NCI-H2196 (cell line): Measurements from ENCODE around the gene USP48.
"Not testable (repeated sequence)": the region's sequence is repeated elsewhere in the genome, so short reads cannot be mapped to it uniquely, and the experiment has no call there.

Experiments
- DNase-seq: peaks from one replicate; lab custom pipeline; 2025; ENCODE audit not compliant: unreplicated experiment; lab: John Stamatoyannopoulos, UW

The USP48 gene

GRCh38 chr1:21641076-21641475 lies 141.9 kb downstream of the USP48 start:
- no peak for DNase-seq

DNA sequence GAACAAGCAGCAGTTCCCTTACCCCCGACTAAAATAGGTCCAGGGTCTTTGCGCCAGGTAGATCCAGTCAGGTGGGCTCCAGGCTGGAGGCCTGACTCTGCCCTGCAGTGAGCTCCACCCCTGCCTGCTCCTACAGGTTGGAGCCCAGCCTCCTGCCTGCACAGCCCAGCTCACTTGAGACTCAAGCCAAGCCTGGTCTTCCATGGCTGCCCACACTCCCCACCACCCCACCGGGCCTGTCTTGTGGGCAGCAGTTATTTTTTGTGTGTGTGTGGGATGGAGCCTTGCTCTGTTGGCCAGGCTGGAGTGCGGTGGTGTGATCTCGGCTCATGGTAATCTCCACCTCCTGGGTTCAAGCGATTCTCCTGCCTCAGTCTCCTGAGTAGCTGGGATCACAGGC lies 142.3 kb downstream of the USP48 start:
- no peak for DNase-seq

GRCh38 chr1:21639594-21640041 lies 143.3 kb downstream of the USP48 start:
- no peak for DNase-seq

GRCh38 chr1:21638531-21639341 lies 144.2 kb downstream of the USP48 start:
- DNase-seq, result peak; percentile 58

GRCh38 chr1:21637514-21637913 lies 145.4 kb downstream of the USP48 start:
- no peak for DNase-seq

DNA sequence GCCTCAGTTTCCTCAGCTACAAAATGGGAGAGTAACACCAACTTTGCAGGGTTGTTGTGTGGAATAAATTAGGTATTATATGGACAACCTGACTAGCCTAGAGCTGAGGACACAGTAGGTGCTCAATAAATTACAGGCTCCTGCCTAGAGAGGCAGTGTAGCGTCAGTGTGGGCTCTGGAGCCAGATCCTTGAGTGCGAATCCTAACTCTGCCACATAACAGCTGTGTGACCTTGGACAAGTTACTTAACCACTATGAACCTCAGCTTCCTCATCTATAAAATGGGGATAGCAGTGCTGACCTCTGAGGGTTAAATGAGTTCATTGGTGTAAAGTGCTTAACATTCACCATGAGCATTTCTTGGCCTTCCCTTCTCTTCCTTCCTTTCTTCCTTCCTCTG lies 146.9 kb downstream of the USP48 start:
- no peak for DNase-seq

- DNase-seq, result peak; percentile 80
These were observed 148.0 kb downstream of the USP48 start for GRCh38 chr1:21634806-21635535.

GRCh38 chr1:21633992-21634805 lies 148.8 kb downstream of the USP48 start:
- DNase-seq, result peak; percentile 80

GRCh38 chr1:21633141-21633755 lies 149.7 kb downstream of the USP48 start:
- DNase-seq, result no peak

DNA sequence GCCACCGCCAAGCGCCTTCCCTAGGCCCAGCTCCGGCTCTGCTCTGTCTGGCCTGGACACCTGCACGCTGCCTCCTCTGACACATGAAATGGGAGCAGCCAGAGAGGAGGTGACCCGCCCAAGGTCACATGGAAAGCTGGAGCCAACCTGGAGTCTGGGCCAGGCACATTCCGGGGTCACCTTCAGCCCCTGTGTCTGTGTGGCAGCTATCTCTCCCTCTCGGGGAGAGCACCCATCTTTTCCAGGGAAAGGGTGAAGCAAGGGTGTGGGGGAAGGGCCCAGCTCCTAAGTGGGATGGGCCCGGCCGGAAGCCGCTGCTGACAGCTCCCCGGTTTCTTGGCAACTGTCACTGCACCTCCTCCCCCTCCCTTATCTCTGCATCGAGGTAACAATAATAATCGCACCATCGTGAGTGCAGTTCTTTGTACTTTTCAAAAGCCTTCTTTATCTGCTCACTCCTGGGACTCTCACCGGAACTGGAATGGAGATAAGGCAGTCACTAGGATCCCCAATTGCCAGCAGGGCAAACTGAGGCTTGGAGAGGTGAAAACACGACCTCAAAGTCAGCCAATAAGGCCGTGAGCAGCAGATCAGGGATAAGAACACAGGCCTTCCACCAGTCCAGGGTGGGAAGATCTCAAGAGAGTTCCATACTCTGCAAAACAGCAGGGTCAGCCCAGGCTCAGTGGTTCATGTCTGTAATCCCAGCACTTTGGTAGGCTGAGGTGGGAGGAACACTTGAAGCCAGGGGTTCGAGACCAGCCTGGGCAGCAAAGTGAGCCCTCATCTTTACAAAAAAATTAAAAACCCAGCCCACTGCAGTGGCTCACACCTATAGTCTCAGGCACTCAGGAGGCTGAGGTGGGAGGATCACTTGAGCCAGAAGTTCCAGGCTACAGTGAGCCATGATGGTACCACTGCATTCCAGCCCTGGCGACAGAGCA lies 150.7 kb downstream of the USP48 start:
- DNase-seq, result peak; percentile 80

DNA sequence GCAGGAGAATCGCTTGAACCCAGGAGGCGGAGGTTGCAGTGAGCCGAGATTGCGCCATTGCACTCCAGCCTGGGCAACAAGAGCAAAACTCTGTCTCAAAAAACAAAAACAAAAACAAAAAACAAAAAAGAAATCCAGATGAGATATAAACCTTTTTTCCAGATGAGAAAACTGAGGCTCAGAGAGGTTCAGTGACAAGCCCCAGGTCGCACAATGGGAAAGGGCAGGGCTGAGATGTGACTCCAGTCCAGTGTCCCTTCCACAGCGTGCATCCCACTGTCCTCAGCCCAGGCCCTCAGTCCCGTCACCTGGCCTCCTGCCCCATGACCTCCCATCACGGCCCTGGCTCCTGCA lies 151.4 kb downstream of the USP48 start:
- not testable (repeated sequence) for DNase-seq

DNA sequence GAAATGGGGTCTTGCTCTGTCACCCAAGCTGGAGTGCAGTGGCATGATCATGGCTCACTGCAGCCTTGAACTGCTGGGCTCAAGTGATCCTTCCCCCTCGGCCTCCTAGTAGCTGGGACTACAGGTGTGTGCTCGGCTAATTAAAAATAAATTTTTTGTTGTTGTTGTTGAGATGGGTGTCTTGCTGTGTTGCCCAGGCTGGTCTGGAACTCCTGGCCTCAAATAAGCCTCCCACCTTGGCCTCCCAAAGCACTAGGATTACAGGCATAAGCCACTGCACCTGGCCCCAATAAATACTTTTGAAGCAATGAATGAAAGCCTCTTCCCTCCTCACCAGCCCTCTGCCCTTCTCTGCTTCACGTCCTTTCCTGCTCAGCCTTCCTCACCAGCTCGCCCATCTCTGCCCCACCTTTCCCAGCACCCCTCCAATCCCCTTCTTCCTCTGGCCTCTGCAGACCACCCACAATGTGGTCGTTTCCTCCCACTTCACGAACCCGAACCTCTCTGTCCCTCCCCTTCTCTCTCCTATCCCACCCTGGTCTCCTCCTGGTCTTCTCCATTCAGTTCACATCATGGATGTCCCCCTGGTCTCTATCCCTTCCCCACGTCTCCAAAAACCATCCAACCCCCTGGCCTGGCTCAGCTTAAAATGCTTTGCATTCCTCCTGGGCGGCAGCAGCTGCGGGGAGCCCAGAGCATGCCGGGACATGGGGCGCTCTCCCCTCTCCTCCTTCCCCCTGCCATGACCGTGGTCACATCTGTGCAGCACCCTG lies 152.2 kb downstream of the USP48 start:
- no peak for DNase-seq

- DNase-seq, result no peak
These were observed 153.0 kb downstream of the USP48 start for GRCh38 chr1:21629971-21630370.

DNA sequence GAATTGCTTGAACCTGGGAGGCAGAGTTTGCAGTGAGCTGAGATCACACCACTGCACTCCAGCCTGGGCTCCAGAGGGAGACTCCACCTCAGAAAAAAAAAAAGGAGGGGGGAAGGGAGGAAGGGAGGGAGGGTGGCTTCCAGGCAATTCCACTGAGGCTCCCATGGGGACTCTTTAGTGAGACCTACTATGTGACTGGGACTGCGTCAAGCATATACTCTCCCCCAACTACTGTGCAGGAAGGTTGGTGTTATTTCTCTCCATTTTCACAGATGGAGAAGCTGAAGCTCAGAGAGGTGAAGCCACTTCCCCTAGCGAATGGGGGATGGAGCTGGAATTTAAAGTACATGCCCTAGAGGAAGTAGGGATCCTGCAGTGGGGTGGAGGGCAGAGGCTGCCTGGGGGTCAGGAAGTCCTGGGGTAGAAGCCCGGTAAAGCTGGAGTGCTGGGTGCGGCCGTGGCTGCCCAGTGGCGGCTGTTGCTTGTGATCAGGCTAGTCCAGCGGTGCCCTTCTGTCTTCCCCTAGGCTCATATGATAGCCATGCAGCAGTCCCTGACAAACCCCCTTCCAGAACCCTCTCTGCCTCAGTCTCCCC lies 154.1 kb downstream of the USP48 start:
- DNase-seq, result no peak
